HG02623 (cell line): ENCODE results near the gene SHISA4.
"Not testable (repeated sequence)": the region's sequence is repeated elsewhere in the genome, so short reads cannot be mapped to it uniquely, and the experiment has no call there.

Source experiments
- ATAC-seq: cut with Tn5 transposase; IDR thresholded peaks from one replicate; pipeline ENCODE4 v1.9.1; 2021; ENCODE audit warnings: moderate library complexity; ENCODE audit not compliant: unreplicated experiment

The SHISA4 gene

GRCh38 chr1:201888282-201889089, at the start of gene SHISA4:
SHISA4 (plus strand) TSS chr1:201888898; CDS start chr1:201888995, 97 bp downstream.
- ATAC-seq = no peak

GRCh38 chr1:201839089-201839488, 49.6 kb upstream of the SHISA4 start:
- not testable (repeated sequence) for ATAC-seq

- ATAC-seq = no peak
These were observed 48.6 kb upstream of the SHISA4 start for GRCh38 chr1:201840055-201840454.

- ATAC-seq = no peak
These were observed 48.2 kb upstream of the SHISA4 start for GRCh38 chr1:201840490-201840889.

- ATAC-seq = no peak
These were observed 47.3 kb upstream of the SHISA4 start for GRCh38 chr1:201841265-201841912.

GRCh38 chr1:201842472-201843027, 46.1 kb upstream of the SHISA4 start:
- ATAC-seq = no peak

GRCh38 chr1:201845331-201846083, 43.2 kb upstream of the SHISA4 start:
- no peak for ATAC-seq

GRCh38 chr1:201847150-201847549, 41.5 kb upstream of the SHISA4 start:
- ATAC-seq = no peak

- ATAC-seq = no peak
These were observed 40.5 kb upstream of the SHISA4 start for GRCh38 chr1:201848230-201848629.

- no peak for ATAC-seq
These were observed 39.2 kb upstream of the SHISA4 start for GRCh38 chr1:201849372-201850052.

GRCh38 chr1:201850053-201850397, 38.7 kb upstream of the SHISA4 start:
- no peak for ATAC-seq

- ATAC-seq = no peak
These were observed 36.7 kb upstream of the SHISA4 start for GRCh38 chr1:201851949-201852348.

GRCh38 chr1:201856722-201857121, 32.0 kb upstream of the SHISA4 start:
- ATAC-seq = not testable (repeated sequence)

- ATAC-seq = no peak
These were observed 29.3 kb upstream of the SHISA4 start for GRCh38 chr1:201859424-201859823.

GRCh38 chr1:201861448-201861847, 27.2 kb upstream of the SHISA4 start:
- no peak for ATAC-seq

- ATAC-seq = no peak
These were observed 18.3 kb upstream of the SHISA4 start for GRCh38 chr1:201870397-201870796.

- ATAC-seq = no peak
These were observed 14.0 kb upstream of the SHISA4 start for GRCh38 chr1:201874672-201875071.

GRCh38 chr1:201876148-201876818, 12.4 kb upstream of the SHISA4 start:
- ATAC-seq = no peak

- ATAC-seq = no peak
These were observed 10.8 kb upstream of the SHISA4 start for GRCh38 chr1:201877877-201878401.

GRCh38 chr1:201880928-201881571, 7.6 kb upstream of the SHISA4 start:
- no peak for ATAC-seq
